Measurements from ENCODE around the gene NPIPB9. TPM values are rescaled to one million over a fixed set of nuclear protein-coding genes. Genes with fewer than 3 reads are reported as not detected.
A peak's percentile ranks its signal among the peaks of the same experiment; 100 is the strongest.
"Not testable (repeated sequence)": the region's sequence is repeated elsewhere in the genome, so short reads cannot be mapped to it uniquely, and the experiment has no call there.

Gene NPIPB9
- total RNA-seq (5.8 TPM), polyA plus RNA-seq (under 1 TPM in 2 of 4 donors, not detected in 2; 0.20 to 0.23 TPM)

DNA sequence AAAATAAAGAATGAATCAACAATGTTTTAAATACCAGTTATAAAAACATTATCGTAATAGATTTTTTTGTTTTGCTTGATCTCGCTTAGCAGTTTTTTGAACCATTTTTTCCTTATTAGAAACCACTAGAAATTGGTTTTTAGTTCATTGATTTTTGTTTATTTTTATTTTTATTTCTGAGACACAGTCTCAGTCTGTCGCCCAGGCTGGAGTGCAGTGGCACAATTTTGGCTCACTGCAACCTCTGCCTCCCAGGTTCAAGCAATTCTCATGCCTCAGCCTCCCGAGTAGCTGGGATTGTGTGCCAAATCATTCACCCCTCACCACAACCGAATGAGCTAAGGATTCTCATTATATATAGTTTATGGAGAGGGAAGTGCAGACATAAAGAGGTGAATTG lies at the start of gene NPIPB9:
Gene NPIPB9, plus strand, starts transcription at position 301 of the 400 bp plus-strand sequence.
- not testable (repeated sequence) for H3K9me3 Mint-ChIP-seq; H3K27me3 ChIP-seq (ENCODE audit: control insufficient read depth, insufficient read depth, low read length); H3K36me3 ChIP-seq (ENCODE audit: control insufficient read depth, insufficient read depth, low read length); H3K4me3 ChIP-seq (ENCODE audit: low read depth, low read length); H3K27ac ChIP-seq (ENCODE audit: insufficient read depth, low read length, poor library complexity, severe bottlenecking); H3K4me3 Mint-ChIP-seq; H3K9me3 ChIP-seq (ENCODE audit: control insufficient read depth in 2 of 2, low read length in 2 of 2); H3K36me3 Mint-ChIP-seq; ATAC-seq (ENCODE audit: low read depth in 2 of 2); H3K27ac Mint-ChIP-seq; DNase-seq; H3K4me1 Mint-ChIP-seq; H3K4me1 ChIP-seq (ENCODE audit: control insufficient read depth, insufficient read depth, low read length, poor library complexity, severe bottlenecking); H3K27me3 Mint-ChIP-seq

DNA sequence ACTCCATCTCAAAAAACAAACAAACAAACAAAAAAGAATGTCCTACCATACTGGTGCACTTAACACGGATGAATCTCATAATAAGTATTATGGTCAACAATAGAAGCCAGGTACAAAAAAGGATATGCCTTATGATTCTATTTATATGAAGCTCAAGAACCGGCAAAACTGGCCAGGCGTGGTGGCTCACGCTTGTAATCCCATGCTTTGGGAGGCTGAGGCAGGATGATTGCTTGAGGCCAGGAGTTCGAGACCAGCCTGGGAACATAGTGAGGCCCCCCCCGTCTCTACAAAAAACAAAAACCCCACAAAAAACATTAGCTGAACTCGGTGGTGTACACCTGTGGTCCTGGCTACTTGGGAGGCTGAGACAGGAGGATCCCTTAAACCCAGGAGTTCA lies 47.3 kb upstream of the NPIPB9 start:
- not testable (repeated sequence) for ATAC-seq (ENCODE audit: low read depth in 2 of 2); H3K27ac Mint-ChIP-seq; H3K36me3 Mint-ChIP-seq; H3K4me3 Mint-ChIP-seq; H3K27ac ChIP-seq (ENCODE audit: insufficient read depth, low read length, poor library complexity, severe bottlenecking); DNase-seq; H3K27me3 Mint-ChIP-seq; H3K4me1 Mint-ChIP-seq; H3K36me3 ChIP-seq (ENCODE audit: control insufficient read depth, insufficient read depth, low read length); H3K9me3 ChIP-seq (ENCODE audit: control insufficient read depth in 2 of 2, low read length in 2 of 2); H3K4me1 ChIP-seq (ENCODE audit: control insufficient read depth, insufficient read depth, low read length, poor library complexity, severe bottlenecking); H3K27me3 ChIP-seq (ENCODE audit: control insufficient read depth, insufficient read depth, low read length); H3K4me3 ChIP-seq (ENCODE audit: low read depth, low read length); H3K9me3 Mint-ChIP-seq

- H3K27me3 ChIP-seq (ENCODE audit: control insufficient read depth, insufficient read depth, low read length); H3K36me3 ChIP-seq (ENCODE audit: control insufficient read depth, insufficient read depth, low read length); H3K36me3 Mint-ChIP-seq; H3K9me3 Mint-ChIP-seq; H3K4me1 ChIP-seq (ENCODE audit: control insufficient read depth, insufficient read depth, low read length, poor library complexity, severe bottlenecking); H3K27me3 Mint-ChIP-seq; H3K4me1 Mint-ChIP-seq; H3K9me3 ChIP-seq (ENCODE audit: control insufficient read depth in 2 of 2, low read length in 2 of 2); DNase-seq; H3K27ac ChIP-seq (ENCODE audit: insufficient read depth, low read length, poor library complexity, severe bottlenecking); H3K4me3 ChIP-seq (ENCODE audit: low read depth, low read length): not testable (repeated sequence)
- Mint-ChIP-seq H3K27ac (peak within 1 kb of the TSS in 2 of 3 donors; percentile 67 to 87), H3K4me3 (peak within 1 kb of the TSS in 2 of 4 donors; percentile 81 to 86)
- ATAC-seq (ENCODE audit: low read depth in 2 of 2), result peak; percentile 100
Measured at GRCh38 chr16:28711220-28712083, 40.1 kb upstream of the NPIPB9 start, which contains the start of gene EIF3C. Gene EIF3C, plus strand, starts transcription at chr16:28711464. Its CDS starts 223 bp downstream, at chr16:28711687.

DNA sequence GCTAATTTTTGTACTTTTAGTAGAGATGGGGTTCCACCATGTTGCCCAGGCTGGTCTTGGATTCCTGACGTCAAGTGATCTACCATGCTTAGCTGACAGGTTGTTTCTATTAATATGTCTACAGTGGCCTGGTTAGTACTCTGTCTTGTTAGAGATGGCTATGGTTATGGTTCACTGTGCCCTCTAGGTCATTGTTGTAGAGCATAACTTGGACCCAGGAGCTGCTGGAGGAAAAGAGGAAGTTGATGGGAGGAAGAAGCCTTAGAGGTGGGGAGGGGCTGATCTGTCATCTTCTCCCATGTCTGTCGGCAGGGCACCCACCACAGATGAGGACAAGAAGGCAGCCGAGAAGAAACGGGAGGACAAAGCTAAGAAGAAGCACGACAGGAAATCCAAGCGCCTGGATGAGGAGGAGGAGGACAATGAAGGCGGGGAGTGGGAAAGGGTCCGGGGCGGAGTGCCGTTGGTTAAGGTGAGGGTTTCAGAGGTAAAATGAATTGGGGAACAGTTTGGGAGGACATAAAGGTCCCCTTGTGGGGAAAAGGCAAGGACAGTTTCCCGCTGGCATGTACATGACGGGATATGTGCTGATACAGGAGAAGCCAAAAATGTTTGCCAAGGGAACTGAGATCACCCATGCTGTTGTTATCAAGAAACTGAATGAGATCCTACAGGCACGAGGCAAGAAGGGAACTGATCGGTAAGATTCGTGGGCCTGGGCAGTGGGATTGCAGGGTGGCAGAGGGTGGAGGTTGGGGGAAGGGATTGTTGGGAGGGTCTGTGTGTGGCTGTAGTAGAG lies 28.5 kb upstream of the NPIPB9 start:
- not testable (repeated sequence) for H3K4me3 Mint-ChIP-seq; H3K36me3 ChIP-seq (ENCODE audit: control insufficient read depth, insufficient read depth, low read length); H3K4me3 ChIP-seq (ENCODE audit: low read depth, low read length); H3K27me3 ChIP-seq (ENCODE audit: control insufficient read depth, insufficient read depth, low read length); DNase-seq; H3K9me3 ChIP-seq (ENCODE audit: control insufficient read depth in 2 of 2, low read length in 2 of 2); H3K27ac Mint-ChIP-seq; H3K27ac ChIP-seq (ENCODE audit: insufficient read depth, low read length, poor library complexity, severe bottlenecking); H3K4me1 Mint-ChIP-seq; H3K36me3 Mint-ChIP-seq; ATAC-seq (ENCODE audit: low read depth in 2 of 2); H3K4me1 ChIP-seq (ENCODE audit: control insufficient read depth, insufficient read depth, low read length, poor library complexity, severe bottlenecking); H3K9me3 Mint-ChIP-seq; H3K27me3 Mint-ChIP-seq

GRCh38 chr16:28731253-28731652 lies 20.3 kb upstream of the NPIPB9 start:
- H3K36me3 ChIP-seq (ENCODE audit: control insufficient read depth, insufficient read depth, low read length); H3K27ac Mint-ChIP-seq; H3K27ac ChIP-seq (ENCODE audit: insufficient read depth, low read length, poor library complexity, severe bottlenecking); H3K4me1 Mint-ChIP-seq; ATAC-seq (ENCODE audit: low read depth in 2 of 2); H3K4me1 ChIP-seq (ENCODE audit: control insufficient read depth, insufficient read depth, low read length, poor library complexity, severe bottlenecking); H3K27me3 Mint-ChIP-seq; H3K27me3 ChIP-seq (ENCODE audit: control insufficient read depth, insufficient read depth, low read length); H3K4me3 ChIP-seq (ENCODE audit: low read depth, low read length); H3K9me3 ChIP-seq (ENCODE audit: control insufficient read depth in 2 of 2, low read length in 2 of 2); H3K36me3 Mint-ChIP-seq; H3K9me3 Mint-ChIP-seq; DNase-seq; H3K4me3 Mint-ChIP-seq: not testable (repeated sequence)

DNA sequence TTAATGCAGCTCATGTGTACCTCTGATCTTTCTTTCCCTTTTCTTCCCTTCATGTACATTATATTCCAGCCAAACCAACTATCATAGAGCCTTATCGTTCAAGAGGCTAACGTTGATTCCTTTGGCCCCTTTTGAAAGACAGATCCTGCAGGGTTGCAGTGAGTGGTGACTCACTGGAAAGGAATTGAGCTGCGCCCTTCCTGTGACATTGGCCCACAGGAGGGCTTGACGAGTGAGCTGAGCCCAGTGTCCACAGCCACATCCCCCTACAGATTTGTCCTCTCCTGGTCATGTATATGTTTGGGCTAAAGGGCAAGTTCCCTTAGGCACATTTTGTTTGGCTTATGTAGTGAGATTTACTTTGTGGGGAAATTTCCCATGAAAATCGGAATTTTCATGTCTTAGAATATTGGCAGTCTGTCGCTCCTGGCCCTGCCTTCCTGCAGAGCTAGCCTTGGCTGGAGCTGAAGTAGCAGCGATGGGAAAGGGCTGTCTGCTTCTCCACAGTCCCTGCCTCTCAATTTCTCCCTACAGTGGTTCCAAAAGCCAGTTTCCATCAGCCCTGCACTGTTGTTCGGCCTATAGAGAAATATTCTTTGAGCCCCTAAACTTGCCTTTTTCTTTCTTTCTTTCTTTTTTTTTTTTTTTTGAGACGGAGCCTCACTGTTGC lies 19.0 kb upstream of the NPIPB9 start:
- ATAC-seq (ENCODE audit: low read depth in 2 of 2); H3K4me3 ChIP-seq (ENCODE audit: low read depth, low read length); H3K27me3 ChIP-seq (ENCODE audit: control insufficient read depth, insufficient read depth, low read length); H3K27me3 Mint-ChIP-seq; H3K9me3 ChIP-seq (ENCODE audit: control insufficient read depth in 2 of 2, low read length in 2 of 2); H3K4me1 Mint-ChIP-seq; H3K36me3 Mint-ChIP-seq; H3K9me3 Mint-ChIP-seq; H3K4me3 Mint-ChIP-seq; H3K27ac Mint-ChIP-seq; DNase-seq; H3K36me3 ChIP-seq (ENCODE audit: control insufficient read depth, insufficient read depth, low read length); H3K27ac ChIP-seq (ENCODE audit: insufficient read depth, low read length, poor library complexity, severe bottlenecking); H3K4me1 ChIP-seq (ENCODE audit: control insufficient read depth, insufficient read depth, low read length, poor library complexity, severe bottlenecking): not testable (repeated sequence)

- not testable (repeated sequence) for H3K9me3 Mint-ChIP-seq; H3K27me3 ChIP-seq (ENCODE audit: control insufficient read depth, insufficient read depth, low read length); H3K4me1 ChIP-seq (ENCODE audit: control insufficient read depth, insufficient read depth, low read length, poor library complexity, severe bottlenecking); H3K4me3 Mint-ChIP-seq; H3K4me1 Mint-ChIP-seq; H3K36me3 Mint-ChIP-seq; H3K27ac ChIP-seq (ENCODE audit: insufficient read depth, low read length, poor library complexity, severe bottlenecking); H3K27ac Mint-ChIP-seq; H3K9me3 ChIP-seq (ENCODE audit: control insufficient read depth in 2 of 2, low read length in 2 of 2); DNase-seq; H3K4me3 ChIP-seq (ENCODE audit: low read depth, low read length); H3K27me3 Mint-ChIP-seq; H3K36me3 ChIP-seq (ENCODE audit: control insufficient read depth, insufficient read depth, low read length)
- peak in 1 of 2 donors; percentile 86 for ATAC-seq (ENCODE audit: low read depth in 2 of 2)
Measured at GRCh38 chr16:28739787-28740186, 11.8 kb upstream of the NPIPB9 start.
